ENCODE results near the gene XRCC3. TPM values are rescaled to one million over a fixed set of nuclear protein-coding genes. Genes with fewer than 3 reads are reported as not detected.

The XRCC3 gene
- total RNA-seq, 1 donor from 2014 or later: 7.0 TPM

GRCh38 chr14:103738701-103739451 is 23.6 kb upstream of the XRCC3 start:
- DNase-seq (ENCODE audit: low read depth): no peak

GRCh38 chr14:103738166-103738565 is 22.9 kb upstream of the XRCC3 start:
- DNase-seq (ENCODE audit: low read depth): no peak

- DNase-seq (ENCODE audit: low read depth): no peak
Measured at GRCh38 chr14:103737432-103738045, 22.3 kb upstream of the XRCC3 start.

GRCh38 chr14:103736546-103737431 is 21.5 kb upstream of the XRCC3 start:
- no peak for DNase-seq (ENCODE audit: low read depth)

- no peak for DNase-seq (ENCODE audit: low read depth)
Measured at GRCh38 chr14:103735815-103736545, 20.7 kb upstream of the XRCC3 start.

GRCh38 chr14:103735439-103735814 is 20.2 kb upstream of the XRCC3 start:
- no peak for DNase-seq (ENCODE audit: low read depth)

GRCh38 chr14:103735022-103735421 is 19.8 kb upstream of the XRCC3 start:
- DNase-seq (ENCODE audit: low read depth): no peak

GRCh38 chr14:103734081-103734888 is 19.0 kb upstream of the XRCC3 start:
- no peak for DNase-seq (ENCODE audit: low read depth)

- no peak for DNase-seq (ENCODE audit: low read depth)
Measured at GRCh38 chr14:103733651-103734050, 18.4 kb upstream of the XRCC3 start.

- no peak for DNase-seq (ENCODE audit: low read depth)
Measured at GRCh38 chr14:103732868-103733620, 17.8 kb upstream of the XRCC3 start.

- no peak for DNase-seq (ENCODE audit: low read depth)
Measured at GRCh38 chr14:103731916-103732867, 16.9 kb upstream of the XRCC3 start.

- no peak for DNase-seq (ENCODE audit: low read depth)
Measured at GRCh38 chr14:103731481-103731880, 16.2 kb upstream of the XRCC3 start.

GRCh38 chr14:103730490-103731035 is 15.3 kb upstream of the XRCC3 start:
- DNase-seq (ENCODE audit: low read depth): no peak

GRCh38 chr14:103729496-103730448 is 14.5 kb upstream of the XRCC3 start:
- DNase-seq (ENCODE audit: low read depth): no peak

- DNase-seq (ENCODE audit: low read depth): no peak
Measured at GRCh38 chr14:103728721-103729120, 13.5 kb upstream of the XRCC3 start.

GRCh38 chr14:103728141-103728540 is 12.9 kb upstream of the XRCC3 start:
- DNase-seq (ENCODE audit: low read depth): no peak
